Measurements from ENCODE around the gene SHPK.

- TF ChIP-seq POLR2AphosphoS5 (IDR thresholded peaks at IDR 0.05; ENCODE audit: low read depth, low read length) (no peak), POLR2A (IDR thresholded peaks at IDR 0.05; ENCODE audit: low read depth, low read length) (no peak)
Observed at GRCh38 chr17:3641014-3641413, 5.0 kb upstream of the SHPK start.
